GM23338 (cell line): ENCODE results near the gene ZNF800.
A peak's percentile ranks its signal among the peaks of the same experiment; 100 is the strongest.

Experiments
- TF ChIP-seq, protein P1 (sequence below), 2 experiments: fragments of 200-600 bp in 1 of 2; sonication (generic) in 1 of 2; conservative IDR thresholded peaks; 2 replicates each; pipeline versions ENCODE4 v1.5.1 to v1.6.1; 2016 to 2017; ENCODE audit warnings: antibody characterized with exemption in 2 of 2, low read depth in 2 of 2, mild to moderate bottlenecking in 2 of 2, moderate library complexity in 1 of 2
- TF ChIP-seq, protein P2 (sequence below): IDR thresholded peaks from one replicate; pipeline ENCODE4 v1.6.1; 2018; ENCODE audit warnings: antibody characterized with exemption; ENCODE audit not compliant: unreplicated experiment

- TF ChIP-seq, protein P1, sequence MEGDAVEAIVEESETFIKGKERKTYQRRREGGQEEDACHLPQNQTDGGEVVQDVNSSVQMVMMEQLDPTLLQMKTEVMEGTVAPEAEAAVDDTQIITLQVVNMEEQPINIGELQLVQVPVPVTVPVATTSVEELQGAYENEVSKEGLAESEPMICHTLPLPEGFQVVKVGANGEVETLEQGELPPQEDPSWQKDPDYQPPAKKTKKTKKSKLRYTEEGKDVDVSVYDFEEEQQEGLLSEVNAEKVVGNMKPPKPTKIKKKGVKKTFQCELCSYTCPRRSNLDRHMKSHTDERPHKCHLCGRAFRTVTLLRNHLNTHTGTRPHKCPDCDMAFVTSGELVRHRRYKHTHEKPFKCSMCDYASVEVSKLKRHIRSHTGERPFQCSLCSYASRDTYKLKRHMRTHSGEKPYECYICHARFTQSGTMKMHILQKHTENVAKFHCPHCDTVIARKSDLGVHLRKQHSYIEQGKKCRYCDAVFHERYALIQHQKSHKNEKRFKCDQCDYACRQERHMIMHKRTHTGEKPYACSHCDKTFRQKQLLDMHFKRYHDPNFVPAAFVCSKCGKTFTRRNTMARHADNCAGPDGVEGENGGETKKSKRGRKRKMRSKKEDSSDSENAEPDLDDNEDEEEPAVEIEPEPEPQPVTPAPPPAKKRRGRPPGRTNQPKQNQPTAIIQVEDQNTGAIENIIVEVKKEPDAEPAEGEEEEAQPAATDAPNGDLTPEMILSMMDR (conservative IDR thresholded peaks at IDR 0.05; ENCODE audit: low read depth in 2 of 2): peak in 1 of 2 experiments; percentile 35; a peak in 2 of 4 replicates
- TF ChIP-seq, protein P2, sequence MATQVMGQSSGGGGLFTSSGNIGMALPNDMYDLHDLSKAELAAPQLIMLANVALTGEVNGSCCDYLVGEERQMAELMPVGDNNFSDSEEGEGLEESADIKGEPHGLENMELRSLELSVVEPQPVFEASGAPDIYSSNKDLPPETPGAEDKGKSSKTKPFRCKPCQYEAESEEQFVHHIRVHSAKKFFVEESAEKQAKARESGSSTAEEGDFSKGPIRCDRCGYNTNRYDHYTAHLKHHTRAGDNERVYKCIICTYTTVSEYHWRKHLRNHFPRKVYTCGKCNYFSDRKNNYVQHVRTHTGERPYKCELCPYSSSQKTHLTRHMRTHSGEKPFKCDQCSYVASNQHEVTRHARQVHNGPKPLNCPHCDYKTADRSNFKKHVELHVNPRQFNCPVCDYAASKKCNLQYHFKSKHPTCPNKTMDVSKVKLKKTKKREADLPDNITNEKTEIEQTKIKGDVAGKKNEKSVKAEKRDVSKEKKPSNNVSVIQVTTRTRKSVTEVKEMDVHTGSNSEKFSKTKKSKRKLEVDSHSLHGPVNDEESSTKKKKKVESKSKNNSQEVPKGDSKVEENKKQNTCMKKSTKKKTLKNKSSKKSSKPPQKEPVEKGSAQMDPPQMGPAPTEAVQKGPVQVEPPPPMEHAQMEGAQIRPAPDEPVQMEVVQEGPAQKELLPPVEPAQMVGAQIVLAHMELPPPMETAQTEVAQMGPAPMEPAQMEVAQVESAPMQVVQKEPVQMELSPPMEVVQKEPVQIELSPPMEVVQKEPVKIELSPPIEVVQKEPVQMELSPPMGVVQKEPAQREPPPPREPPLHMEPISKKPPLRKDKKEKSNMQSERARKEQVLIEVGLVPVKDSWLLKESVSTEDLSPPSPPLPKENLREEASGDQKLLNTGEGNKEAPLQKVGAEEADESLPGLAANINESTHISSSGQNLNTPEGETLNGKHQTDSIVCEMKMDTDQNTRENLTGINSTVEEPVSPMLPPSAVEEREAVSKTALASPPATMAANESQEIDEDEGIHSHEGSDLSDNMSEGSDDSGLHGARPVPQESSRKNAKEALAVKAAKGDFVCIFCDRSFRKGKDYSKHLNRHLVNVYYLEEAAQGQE: no peak
These were observed 44.3 kb downstream of the ZNF800 start for GRCh38 chr7:127348247-127348631.
